Caco-2 (cell line): ENCODE results near the gene DOC2A. TPM values are rescaled to one million over a fixed set of nuclear protein-coding genes. Genes with fewer than 3 reads are reported as not detected.

ENCODE experiments used
- BruUV-seq: library from RNA; stranded (reverse); fragments of 400-500 nt; replicated peaks from 2 replicates; lab custom pipeline; 2021; lab: Mats Ljungman, UMichigan
- CTCF ChIA-PET: fragments of 300-600 bp; sonication (Branson Sonifier 250); formaldehyde crosslinking; loops from one replicate; lab custom pipeline; 2022; ENCODE audit warnings: antibody characterized with exemption; lab: Charles Lee
- POLR2A ChIA-PET: fragments of 300-600 bp; sonication (Branson Sonifier 250); formaldehyde crosslinking; loops from one replicate; lab custom pipeline; 2022; ENCODE audit warnings: antibody characterized with exemption; lab: Charles Lee
- DNase-seq, 2 experiments: peaks; one replicate each; pipeline versions ENCODE4 v3.0.0 to v3.0.0-alpha.2; 2020 to 2022
- H3K27me3 ChIP-seq: replicated peaks from 2 replicates; pipeline ENCODE4 v1.6.0; 2011; ENCODE audit warnings: low read length; ENCODE audit not compliant: control insufficient read depth, insufficient read depth
- H3K36me3 ChIP-seq: 2 replicates; pipeline ENCODE4 v1.5.1; 2011; ENCODE audit warnings: low read length; ENCODE audit not compliant: control insufficient read depth, insufficient read depth
- H3K4me1 ChIP-seq: fragments of 250-450 bp; sonication (Bioruptor Pico); 2 replicates; pipeline ENCODE4 v1.5.1; 2020; ENCODE audit warnings: mild to moderate bottlenecking
- H3K4me3 ChIP-seq: 2 replicates; pipeline ENCODE4 v1.5.1; 2011; ENCODE audit warnings: low read depth, mild to moderate bottlenecking, control low read depth, low read length
- H3K9me3 ChIP-seq: fragments of 250-450 bp; sonication (Bioruptor Pico); 2 replicates; pipeline ENCODE4 v1.5.1; 2020; ENCODE audit warnings: mild to moderate bottlenecking, moderate library complexity
- H3K27ac Mint-ChIP-seq: one replicate; pipeline ENCODE4 v1.8.0; 2022; ENCODE audit warnings: mixed read lengths; ENCODE audit not compliant: unreplicated experiment
- H3K27me3 Mint-ChIP-seq: one replicate; pipeline ENCODE4 v1.8.0; 2022; ENCODE audit warnings: mixed read lengths; ENCODE audit not compliant: insufficient read depth, unreplicated experiment
- H3K36me3 Mint-ChIP-seq: one replicate; pipeline ENCODE4 v1.8.0; 2022; ENCODE audit warnings: mild to moderate bottlenecking, mixed read lengths; ENCODE audit not compliant: insufficient read depth, unreplicated experiment
- H3K4me1 Mint-ChIP-seq: one replicate; pipeline ENCODE4 v1.8.0; 2022; ENCODE audit warnings: low read depth, mixed read lengths; ENCODE audit not compliant: unreplicated experiment
- H3K4me3 Mint-ChIP-seq: one replicate; pipeline ENCODE4 v1.8.0; 2022; ENCODE audit warnings: mild to moderate bottlenecking, moderate library complexity, mixed read lengths; ENCODE audit not compliant: unreplicated experiment
- H3K9me3 Mint-ChIP-seq: one replicate; pipeline ENCODE4 v1.8.0; 2022; ENCODE audit warnings: mixed read lengths; ENCODE audit not compliant: unreplicated experiment
- CTCF ChIP-seq, 2 experiments: fragments of 200-600 bp in 1 of 2; IDR thresholded peaks; 1 replicate in 1 of 2; 2 replicates in 1 of 2; pipeline versions ENCODE4 v1.5.1 to v1.8.0; 2011 to 2022; ENCODE audit warnings: antibody characterized with exemption in 1 of 2, control low read depth in 1 of 2, inconsistent platforms in 1 of 2, low read depth in 1 of 2, low read length in 1 of 2, mild to moderate bottlenecking in 1 of 2, moderate library complexity in 1 of 2; ENCODE audit not compliant: insufficient read depth in 1 of 2, severe bottlenecking in 1 of 2, unreplicated experiment in 1 of 2
- intact Hi-C: fragments of 100-400 bp; cut with micrococcal nuclease; formaldehyde crosslinking; loops from one replicate; pipeline ENCODE4 v1.10.0; 2022; ENCODE audit not compliant: unreplicated experiment
- total RNA-seq: library from RNA; stranded (reverse); gene quantifications from 2 replicates; pipeline ENCODE4 v1.2.3, GENCODE V29; 2022

The DOC2A gene
- total RNA-seq, 1 experiment from 2014 or later: 3.5 TPM

DNA sequence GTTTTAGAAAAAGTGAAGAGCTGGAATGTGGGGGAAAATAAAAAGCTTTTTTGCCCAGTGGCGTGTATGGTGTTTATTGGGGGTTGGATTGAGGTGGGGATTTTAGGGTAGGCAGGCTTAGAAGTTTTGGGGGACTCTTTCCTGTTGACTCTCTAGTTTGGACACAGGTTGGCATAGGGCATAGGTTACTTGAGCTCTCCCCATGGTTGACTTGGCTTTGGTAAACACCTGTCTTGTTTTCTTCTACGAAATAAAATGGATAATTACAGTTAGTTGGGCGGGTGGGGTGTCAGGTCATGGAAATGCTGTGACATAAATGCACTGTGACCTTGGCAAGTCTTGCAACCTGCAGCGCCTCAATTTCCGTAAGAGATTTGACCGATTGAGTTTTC is 37.8 kb downstream of the DOC2A start:
- ChIA-PET CTCF (interaction anchor here (0.6 to 1.5 kb wide), 19 partner anchors 12 to 478 kb away, joined by 3 to 13 read pairs (median 4); partner anchors contain the start of genes ASPHD1, HIRIP3, KCTD13 and PAGR1), POLR2A (interaction anchor here (0.6 to 1.5 kb wide), 13 partner anchors 10 to 294 kb away, joined by 3 to 18 read pairs (median 5); partner anchors contain the start of genes ALDOA, ASPHD1, HIRIP3 and KCTD13)
- peak overlapping the region; percentile 88 for H3K4me3 Mint-ChIP-seq
- peak overlapping the region; percentile 77 for H3K27ac Mint-ChIP-seq
- Histone ChIP-seq H3K36me3 (no peaks in the 10 kb centered on the region), H3K9me3 (no peaks in the 10 kb centered on the region), H3K4me3 (no peak overlapping the region), H3K27me3 (no peaks in the 10 kb centered on the region), H3K4me1 (0 out of 2 replicates have a peak, but pooled peaks cover 9% of the 10 kb centered on the region)
- no peaks in the 10 kb centered on the region for H3K27me3 Mint-ChIP-seq
- H3K9me3 Mint-ChIP-seq: no peaks in the 10 kb centered on the region
- intact Hi-C loops: loop anchor here (1.0 to 10.0 kb wide), 2 partner anchors 47 to 108 kb away; partner anchors contain the start of genes CDIPT and KCTD13
- TF ChIP-seq CTCF (IDR thresholded peaks at IDR 0.05; ENCODE audit: insufficient read depth in 1 of 2, low read depth in 1 of 2, low read length in 1 of 2, severe bottlenecking in 1 of 2, unreplicated experiment in 1 of 2): no peak
- BruUV-seq: no TSS peak
- no peak for DNase-seq
- H3K4me1 Mint-ChIP-seq: peaks cover 16% of the 10 kb centered on the region
- peaks cover 40% of the 10 kb centered on the region for H3K36me3 Mint-ChIP-seq

DNA sequence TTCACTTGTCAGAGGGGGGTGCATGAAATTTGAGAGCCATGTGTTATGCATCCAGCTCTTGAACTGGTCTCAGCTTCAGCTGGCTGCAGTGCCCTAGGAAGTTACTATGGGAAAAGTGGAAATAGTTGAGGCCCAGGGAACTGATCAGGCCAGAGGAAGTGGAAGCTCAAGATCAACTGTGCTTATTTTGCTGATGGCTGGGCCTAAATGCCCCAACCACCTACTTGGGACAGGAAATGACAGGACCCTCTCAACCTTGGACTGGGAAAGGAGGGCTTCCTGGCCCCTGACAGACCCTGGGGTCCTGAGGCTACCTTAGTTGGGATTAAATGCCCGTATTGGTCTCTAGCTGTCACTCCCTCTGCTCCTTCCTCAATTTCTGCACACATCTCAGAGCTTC is 38.3 kb downstream of the DOC2A start:
- no peak overlapping the region for H3K27ac Mint-ChIP-seq

DNA sequence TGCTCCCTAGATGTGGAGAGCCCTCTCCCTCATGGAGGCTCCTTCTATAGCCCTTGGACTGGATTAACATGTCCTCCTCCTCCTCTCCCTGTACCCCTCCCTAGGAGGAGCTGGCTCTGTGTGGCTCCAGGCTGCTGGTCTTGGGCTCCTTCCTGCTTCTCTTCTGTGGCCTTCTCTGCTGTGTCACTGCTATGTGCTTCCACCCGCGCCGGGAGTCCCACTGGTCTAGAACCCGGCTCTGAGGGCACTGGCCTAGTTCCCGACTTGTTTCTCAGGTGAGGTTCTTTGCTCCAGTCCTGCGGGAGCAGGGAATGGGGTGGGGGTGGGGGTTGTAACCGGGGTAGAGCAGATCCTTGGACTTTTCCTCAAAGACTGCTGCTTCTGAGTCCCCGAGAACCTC is 39.5 kb downstream of the DOC2A start:
- no peaks in the 10 kb centered on the region for H3K9me3 ChIP-seq
- Mint-ChIP-seq H3K4me1 (peaks cover 16% of the 10 kb centered on the region), H3K4me3 (no peak overlapping the region), H3K27me3 (no peaks in the 10 kb centered on the region), H3K36me3 (peaks cover 40% of the 10 kb centered on the region), H3K9me3 (no peaks in the 10 kb centered on the region), H3K27ac (no peak overlapping the region)
- CTCF ChIA-PET: interaction anchor here (0.6 kb wide), 1 partner anchor 78 kb away, joined by 3 read pairs; no protein-coding TSS in a partner anchor
- no peak overlapping the region for H3K4me3 ChIP-seq
- no peak for DNase-seq
- H3K36me3 ChIP-seq: no peaks in the 10 kb centered on the region
- POLR2A ChIA-PET: no interaction called here
- intact Hi-C loops: loop anchor here (10.0 kb wide), 1 partner anchor 107 kb away; the partner anchor contains the start of gene CDIPT
- BruUV-seq: no TSS peak
- TF ChIP-seq CTCF (IDR thresholded peaks at IDR 0.05; ENCODE audit: insufficient read depth in 1 of 2, low read depth in 1 of 2, low read length in 1 of 2, severe bottlenecking in 1 of 2, unreplicated experiment in 1 of 2): no peak
- no peaks in the 10 kb centered on the region for H3K27me3 ChIP-seq
- 0 out of 2 replicates have a peak, but pooled peaks cover 9% of the 10 kb centered on the region for H3K4me1 ChIP-seq

More for the DNA sequence above, 38.3 kb downstream of the DOC2A start:
- H3K9me3 Mint-ChIP-seq: no peaks in the 10 kb centered on the region
- Histone ChIP-seq H3K4me1 (0 out of 2 replicates have a peak, but pooled peaks cover 9% of the 10 kb centered on the region), H3K27me3 (no peaks in the 10 kb centered on the region), H3K36me3 (no peaks in the 10 kb centered on the region), H3K9me3 (no peaks in the 10 kb centered on the region), H3K4me3 (no peak overlapping the region)
- no peaks in the 10 kb centered on the region for H3K27me3 Mint-ChIP-seq
- peaks cover 16% of the 10 kb centered on the region for H3K4me1 Mint-ChIP-seq
- ChIA-PET POLR2A (interaction anchor here (1.5 kb wide), 1 partner anchor 11 kb away, joined by 9 read pairs; the partner anchor contains the start of gene TMEM219), CTCF (interaction anchor here (1.3 kb wide), 1 partner anchor 59 kb away, joined by 7 read pairs; the partner anchor contains the start of gene TLCD3B)
- intact Hi-C loops: loop anchor here (10.0 kb wide), 1 partner anchor 108 kb away; the partner anchor contains the start of gene CDIPT
- DNase-seq: no peak
- H3K36me3 Mint-ChIP-seq: peaks cover 40% of the 10 kb centered on the region
- H3K4me3 Mint-ChIP-seq: no peak overlapping the region
- no peak for TF ChIP-seq CTCF (IDR thresholded peaks at IDR 0.05; ENCODE audit: insufficient read depth in 1 of 2, low read depth in 1 of 2, low read length in 1 of 2, severe bottlenecking in 1 of 2, unreplicated experiment in 1 of 2)
- no TSS peak for BruUV-seq
